ENCODE results near the gene KCNMB2.

Gene KCNMB2

DNA sequence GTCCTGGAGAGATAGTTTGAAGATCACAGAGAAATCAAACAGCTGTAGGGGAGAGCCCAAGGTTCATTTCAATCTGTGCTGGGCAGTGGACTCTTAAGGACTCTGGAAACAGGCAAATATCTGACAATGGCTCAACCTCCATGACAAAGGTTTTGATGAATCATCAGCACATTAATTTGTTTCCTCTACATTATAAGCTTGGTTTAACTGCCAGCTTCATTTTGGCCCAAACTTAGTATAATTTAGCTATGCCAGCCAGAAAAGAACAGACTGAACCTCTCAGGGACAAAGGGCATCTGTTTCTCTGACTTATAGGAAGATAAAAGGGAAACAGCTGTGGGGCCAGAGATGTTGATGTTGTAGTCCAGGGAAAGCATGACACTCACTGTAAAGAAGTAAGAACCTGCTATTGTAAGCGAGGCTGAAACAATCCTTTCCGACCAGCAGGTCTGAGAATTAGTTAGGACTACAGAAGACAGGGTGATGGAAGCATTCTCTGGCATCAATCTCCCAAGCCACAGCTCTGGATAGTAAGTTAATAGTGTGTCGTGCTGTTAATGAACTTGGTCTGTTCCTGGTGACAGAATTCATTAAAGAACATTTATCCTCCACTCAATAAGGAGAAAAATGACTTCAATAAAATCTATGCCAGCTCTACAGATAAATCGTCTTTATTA lies 110.1 kb downstream of the KCNMB2 start:
- DNase-seq (ENCODE audit: low read depth), result no peak

DNA sequence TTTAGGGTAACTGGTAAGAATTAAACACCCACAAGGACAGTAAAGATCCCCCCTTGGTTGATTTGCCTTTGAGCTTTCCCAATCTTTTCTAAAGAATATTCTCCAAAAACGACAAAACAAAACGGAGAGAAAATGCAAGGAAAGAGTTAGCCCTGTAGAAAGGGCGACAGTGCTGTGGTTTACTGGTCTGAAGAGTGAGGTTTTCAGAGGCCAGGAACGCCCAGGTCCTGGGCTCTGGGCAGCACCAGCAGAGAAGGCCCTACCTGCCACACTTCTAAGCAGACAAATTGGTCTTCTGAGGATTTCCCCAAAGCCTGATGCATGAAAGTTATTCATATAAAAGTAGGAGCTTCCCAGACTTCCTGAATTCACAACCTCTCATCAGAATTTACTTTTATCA lies 119.3 kb downstream of the KCNMB2 start:
- no peak for DNase-seq (ENCODE audit: low read depth)

DNA sequence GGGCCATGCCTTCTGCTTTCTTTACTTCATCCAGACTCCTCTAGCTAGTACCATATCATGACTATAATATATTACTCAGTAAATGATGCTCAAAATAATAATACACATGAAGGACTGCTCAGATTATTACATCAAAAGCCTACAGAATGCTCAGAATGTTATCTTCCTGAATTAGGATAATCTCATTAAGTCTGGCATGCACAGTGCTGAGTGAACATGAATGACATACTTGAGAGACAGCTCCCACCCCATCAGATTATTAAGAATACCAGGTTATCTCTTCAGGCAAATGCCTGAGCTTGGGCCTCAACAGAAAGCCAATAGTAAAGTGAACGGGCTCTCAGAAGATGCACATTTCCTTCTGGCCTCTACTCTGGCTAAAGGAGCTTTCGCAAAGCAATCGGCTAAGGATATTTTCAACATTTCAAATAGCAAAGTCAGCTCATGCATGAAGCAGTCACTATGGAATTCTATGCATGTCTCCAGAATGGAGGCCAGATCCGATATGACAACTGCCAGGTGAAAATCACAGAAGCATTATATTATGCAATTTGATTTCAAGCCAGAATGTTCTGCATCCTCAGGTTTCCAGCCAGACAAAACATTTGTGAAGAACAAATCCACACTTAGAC lies 122.6 kb downstream of the KCNMB2 start:
- no peak for DNase-seq (ENCODE audit: low read depth)

DNA sequence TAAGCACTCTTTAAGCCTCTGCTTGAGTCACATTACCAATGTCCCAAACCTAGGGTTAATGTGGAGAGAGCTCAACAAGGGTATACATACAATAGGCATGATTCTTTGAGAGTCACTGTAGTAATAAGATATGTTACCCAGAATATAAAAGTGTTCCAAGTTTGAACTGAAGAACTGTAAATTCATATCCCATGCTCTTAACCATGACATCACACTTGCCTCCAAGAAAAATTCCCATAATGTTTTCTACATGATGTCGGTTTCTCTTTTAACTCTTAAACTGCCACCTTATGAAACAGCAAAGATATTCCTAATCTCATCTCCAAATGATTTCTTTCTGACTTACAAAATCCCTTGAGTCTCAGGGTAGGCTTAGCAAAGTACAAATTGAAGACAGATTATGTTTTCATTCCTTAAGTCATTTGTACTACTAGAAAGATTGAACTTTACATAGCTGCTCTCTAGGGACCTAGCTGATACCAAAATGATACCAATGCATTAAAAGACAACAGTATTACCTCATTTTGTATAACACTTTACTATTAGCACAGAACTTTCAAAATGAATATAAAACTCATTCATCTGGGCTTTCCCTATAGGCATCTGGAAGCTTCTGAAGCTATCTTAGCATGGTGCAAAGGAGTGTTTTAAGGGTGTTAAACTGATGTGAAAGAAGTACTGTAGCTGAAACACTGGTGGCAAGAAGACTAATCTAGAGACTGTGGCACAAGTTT lies 127.1 kb downstream of the KCNMB2 start:
- no peak for DNase-seq (ENCODE audit: low read depth)

DNA sequence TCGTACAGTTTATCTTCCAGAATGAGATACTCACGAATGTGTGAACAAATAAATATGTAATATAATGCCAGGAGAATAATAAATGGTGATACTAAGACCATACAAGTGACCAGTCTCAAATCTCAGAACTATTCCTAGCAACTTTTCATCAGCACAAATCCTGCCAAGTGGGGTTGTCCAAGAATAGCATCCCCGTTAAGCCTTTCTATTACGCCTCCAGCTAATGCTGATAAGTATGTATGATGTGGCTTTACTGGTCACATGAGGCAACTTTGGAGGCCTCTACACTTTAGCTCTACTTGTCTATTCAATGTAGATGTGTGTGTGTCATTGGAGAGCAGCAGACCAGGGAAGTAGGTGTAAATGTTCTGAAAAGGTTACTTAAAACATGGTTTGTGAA lies 129.5 kb downstream of the KCNMB2 start:
- DNase-seq (ENCODE audit: low read depth), result no peak

DNA sequence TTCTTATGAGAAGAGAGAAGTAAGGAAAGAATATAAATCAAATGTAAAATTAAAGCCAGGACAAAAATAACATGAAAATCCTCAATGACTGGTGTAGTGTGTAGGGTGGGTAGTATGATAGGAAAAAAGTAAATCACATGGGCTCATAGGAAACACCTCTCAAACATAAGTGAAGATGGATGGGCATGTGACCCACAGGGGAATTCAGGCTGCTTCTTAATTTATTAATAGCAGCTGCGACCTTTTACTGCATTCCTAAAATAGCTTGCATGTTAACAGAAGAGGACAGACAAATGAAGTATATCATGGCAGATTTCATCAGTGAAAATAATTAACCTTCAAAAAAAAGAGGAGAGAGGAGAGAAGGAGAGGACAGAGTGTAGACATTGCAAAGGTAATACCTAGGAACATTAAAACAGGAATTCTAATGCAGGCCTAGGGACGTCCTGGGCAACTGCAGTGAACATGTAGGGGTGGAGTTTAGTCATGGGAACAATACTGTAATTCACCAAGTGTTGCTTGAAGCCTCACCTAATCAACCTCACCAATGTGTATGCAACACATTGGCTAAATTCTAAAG lies 132.9 kb downstream of the KCNMB2 start:
- DNase-seq (ENCODE audit: low read depth), result no peak

DNA sequence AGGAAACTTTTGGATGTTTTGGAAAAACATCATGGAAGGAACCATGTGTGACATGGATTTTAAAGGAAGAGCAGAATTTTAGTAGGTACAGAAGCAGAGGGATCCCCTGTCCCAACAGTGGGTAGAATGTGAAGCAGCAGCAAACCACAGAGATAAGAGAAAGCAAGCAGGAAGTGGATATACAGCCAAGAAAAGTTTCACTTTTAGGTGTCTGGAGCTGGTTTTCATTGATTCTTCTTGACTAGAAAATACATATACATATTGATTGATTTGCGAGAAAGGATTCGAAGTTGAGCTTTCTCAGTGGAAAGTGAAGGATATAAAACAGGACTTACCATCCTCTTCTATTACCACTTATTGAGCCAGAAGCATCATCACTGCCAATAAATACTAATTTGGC lies 133.5 kb downstream of the KCNMB2 start:
- DNase-seq (ENCODE audit: low read depth), result no peak

DNA sequence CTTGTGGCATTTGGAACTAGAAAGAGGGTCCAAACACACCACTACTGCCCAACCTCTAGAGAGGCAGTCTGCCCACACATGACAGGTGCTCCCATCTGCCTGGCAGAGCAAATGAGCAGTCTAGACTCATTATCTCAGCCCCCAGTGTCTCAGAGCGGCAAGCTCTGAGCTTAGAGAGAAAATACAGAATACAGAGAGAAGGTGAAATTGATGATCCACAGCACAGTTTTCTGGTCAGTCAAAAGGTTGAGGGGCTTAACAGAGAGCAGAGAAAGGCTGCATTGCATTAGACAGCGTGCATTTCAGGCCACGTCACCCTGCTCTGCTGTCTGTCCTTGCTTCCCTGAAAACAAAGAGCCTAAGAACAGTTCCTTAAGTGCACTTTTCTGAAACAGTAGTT lies 135.1 kb downstream of the KCNMB2 start:
- DNase-seq (ENCODE audit: low read depth), result no peak

DNA sequence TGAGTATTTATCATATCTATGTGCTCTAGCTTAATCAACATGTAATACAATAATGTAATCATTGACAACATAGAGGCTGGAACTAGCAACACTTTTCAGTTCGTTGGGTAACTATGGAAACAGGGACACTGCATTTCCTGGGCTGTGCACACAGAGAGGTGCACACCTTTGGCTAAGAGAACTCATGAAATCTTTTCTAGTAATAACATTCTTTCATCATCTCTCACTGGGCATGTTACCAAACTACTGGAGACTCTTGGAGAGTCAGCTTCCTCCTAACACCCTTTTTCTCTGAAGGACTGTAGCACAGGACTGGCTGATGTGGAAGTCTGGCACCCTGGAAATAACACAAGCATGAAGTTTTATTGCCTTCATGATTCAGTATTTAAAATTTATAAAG lies 135.6 kb downstream of the KCNMB2 start:
- DNase-seq (ENCODE audit: low read depth), result peak; percentile 4

DNA sequence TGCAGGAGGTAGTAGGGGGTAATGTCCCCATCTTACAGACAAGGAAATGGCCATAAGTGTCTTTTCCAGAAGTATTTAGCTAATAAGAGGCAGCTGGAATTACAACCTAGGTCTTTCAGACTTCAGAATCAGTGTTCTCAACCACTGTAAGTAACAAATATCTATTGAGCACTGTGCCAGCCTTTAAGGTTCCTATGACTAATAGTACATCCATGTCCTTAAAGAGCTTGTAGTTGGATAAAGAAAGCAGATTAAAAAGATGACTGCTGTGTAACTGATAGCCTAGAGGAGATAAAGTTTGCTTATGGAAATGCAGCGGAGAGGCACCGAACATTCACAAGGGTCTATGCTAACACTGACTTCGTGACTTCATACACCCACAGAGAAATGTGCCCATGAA lies 136.0 kb downstream of the KCNMB2 start:
- DNase-seq (ENCODE audit: low read depth), result no peak

DNA sequence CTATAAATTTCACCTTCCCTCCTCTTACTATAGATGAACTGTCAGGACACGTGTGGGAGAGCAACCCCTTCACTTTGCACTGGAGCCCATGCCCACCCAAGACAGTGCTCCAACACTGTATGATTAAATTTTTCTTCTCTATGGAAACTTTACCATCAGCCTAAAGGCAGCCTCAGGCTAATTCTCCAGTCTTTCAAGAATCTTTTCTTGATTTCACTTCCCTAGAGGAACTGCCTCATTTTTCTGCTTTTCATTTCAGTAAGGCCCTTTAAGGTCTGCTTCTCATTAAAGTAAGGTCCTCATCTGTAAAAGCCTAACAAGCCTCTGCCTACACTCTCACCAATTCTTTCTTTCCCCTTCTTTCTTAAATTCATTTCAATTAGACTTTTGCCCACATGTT lies 137.3 kb downstream of the KCNMB2 start:
- DNase-seq (ENCODE audit: low read depth), result no peak

DNA sequence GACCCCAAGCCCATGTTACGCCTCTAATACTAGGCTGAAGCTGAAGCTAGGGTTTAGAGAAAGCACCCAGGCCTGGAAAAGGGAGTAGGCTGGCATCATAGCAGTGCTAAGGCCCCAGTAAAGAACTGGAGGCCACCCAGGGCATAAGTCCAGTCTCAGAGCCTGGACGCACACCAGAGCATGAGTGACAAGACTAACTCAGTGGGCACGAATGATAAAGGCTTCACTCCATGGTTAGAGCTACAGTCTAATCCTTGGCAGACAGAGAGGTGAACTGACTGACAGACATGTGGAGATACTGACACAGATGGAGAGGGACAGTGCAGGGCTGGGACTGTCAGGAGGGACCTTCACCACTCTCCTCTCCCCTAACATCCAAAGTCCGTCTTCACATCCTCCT lies 139.8 kb downstream of the KCNMB2 start:
- no peak for DNase-seq (ENCODE audit: low read depth)

DNA sequence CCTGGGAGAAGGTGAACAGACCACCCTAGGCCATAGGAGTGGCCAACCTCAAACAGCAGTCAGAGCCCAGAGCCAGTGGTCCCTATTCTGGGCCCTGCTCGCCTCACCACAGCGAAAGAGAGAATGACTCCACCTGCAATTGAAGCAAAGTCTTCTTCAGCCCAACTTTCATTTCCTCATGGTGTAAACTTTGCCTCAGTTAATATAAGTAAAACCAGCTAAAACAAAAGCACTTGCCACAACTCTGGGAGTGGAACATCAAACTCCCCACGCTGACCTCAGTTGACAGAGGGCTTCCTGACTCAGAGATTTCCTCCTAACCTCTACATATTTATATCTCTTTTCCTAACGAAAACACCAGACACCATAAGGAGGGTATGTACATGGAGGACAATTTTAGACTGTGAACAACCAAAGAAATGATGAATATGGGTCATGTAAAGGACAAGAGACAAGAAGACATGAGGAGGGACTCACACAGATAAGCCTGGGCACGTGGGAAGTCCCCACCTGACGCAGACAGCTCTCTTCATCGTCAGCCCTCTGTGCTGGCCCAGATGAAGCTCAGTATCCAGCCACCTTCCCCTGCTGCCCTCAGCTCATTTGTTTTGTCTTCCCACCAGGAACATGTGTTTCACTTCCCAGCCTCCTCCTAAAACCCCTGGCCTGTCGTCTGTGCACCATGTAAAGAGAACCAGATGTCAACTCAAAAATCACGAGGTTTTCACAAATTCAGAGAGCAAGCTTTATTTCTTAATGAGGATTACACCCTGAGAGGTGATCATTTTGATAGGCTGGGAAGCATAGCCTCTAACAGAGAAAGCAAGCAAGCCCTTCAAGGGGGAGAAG lies 140.9 kb downstream of the KCNMB2 start:
- no peak for DNase-seq (ENCODE audit: low read depth)

DNA sequence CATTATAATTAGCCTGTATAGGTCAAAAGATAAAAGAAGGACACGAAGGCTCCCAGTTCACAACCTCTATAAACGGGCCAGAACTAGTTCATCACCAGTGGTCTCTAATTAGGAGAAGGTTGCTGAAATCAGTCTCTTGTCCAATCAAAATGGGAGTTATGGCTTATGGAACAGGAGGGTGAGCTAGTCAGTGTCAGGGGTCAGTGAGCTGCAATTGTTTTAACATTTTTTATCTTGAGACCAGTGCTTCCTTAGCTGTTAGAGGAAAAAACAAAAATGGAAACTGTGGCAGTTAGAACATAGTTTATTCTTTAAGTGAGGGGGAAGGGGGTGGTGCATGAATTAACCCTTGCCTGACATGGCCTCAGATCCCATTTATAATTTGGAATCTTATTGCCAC lies 141.7 kb downstream of the KCNMB2 start:
- no peak for DNase-seq (ENCODE audit: low read depth)

DNA sequence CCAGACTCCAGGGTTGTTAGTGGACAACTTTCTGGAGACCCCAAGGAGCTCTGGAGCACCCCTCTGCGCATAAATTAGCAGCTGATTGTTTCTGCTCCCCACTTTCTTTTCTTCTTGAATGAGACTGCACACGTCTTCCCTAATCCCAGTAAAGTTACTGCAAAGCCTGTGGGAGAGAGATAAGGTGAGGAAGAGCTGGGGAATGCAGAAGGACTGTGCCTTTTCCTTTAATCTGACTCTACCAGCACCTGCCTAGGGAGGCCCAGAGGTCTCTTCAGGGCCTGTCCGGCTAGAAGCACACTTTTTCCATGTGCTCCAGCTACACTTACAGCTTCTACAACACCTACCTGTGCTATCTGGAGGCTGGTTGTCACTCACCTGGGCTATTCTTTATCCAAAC lies 143.8 kb downstream of the KCNMB2 start:
- no peak for DNase-seq (ENCODE audit: low read depth)

DNA sequence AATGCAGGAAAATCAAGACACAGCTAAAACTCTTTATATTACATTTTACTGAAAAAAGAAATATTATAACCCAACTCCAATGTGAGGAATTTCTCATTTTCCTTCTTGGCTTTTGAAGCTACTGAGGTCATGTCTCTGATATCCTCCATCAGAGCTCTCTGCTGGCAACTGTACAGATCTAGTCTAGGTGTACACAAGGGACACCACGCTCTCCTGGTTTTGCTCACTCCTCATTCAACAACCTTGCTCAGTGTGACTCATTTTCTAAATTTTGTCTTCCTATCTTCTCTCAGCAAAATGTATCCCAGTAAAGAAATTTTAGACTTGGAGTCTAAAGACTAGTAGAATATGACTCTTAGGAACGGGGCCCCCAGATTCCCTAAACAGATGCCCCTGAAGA lies 144.3 kb downstream of the KCNMB2 start:
- no peak for DNase-seq (ENCODE audit: low read depth)

DNA sequence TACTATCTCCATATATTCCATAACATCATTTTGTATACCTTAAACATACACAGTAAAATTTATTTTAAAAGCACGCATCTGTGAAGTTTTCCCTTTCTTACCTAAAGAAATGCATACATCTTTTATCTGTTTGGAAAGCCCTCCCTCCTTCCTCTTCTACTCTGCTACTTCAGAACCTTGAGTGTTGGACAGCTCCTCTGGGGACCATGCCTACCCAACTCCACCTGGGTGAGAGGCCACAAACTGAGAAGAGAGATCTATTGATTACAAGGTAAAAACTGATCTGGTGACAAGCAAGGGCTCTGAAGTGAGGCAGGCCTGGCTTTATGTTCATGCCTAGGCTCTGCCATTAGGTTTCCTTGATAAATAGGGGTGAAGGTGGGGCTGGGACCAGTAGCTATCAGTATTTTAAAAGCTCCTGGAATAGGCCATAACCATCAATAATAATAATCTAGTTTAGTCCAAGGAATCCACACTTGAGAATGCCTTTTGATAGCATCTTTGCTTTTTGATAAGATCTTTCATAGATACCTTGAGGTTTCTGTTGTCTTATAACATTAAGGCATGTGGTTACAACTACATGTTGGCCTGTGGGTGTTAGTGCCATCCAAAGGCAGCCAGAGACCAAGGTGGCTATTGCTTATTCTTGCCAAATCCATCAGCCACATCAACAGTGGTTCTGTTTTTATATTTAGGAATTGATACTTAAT lies 148.8 kb downstream of the KCNMB2 start:
- no peak for DNase-seq (ENCODE audit: low read depth)

DNA sequence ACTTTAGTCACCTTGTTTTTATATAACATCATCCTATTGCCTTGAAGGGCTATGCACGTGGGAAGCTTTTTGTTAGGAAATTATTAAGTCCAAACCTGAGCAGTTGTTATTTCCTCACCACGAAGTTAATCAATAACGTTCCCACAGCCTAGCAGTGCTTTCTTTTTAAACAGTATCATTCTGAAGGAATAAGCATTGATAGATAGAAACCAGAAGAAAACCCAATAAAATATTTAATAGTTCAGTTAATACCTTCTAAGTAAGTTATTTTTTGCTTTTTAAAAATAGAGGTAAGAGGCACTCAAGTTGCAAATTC lies 149.3 kb downstream of the KCNMB2 start:
- DNase-seq (ENCODE audit: low read depth), result no peak

DNA sequence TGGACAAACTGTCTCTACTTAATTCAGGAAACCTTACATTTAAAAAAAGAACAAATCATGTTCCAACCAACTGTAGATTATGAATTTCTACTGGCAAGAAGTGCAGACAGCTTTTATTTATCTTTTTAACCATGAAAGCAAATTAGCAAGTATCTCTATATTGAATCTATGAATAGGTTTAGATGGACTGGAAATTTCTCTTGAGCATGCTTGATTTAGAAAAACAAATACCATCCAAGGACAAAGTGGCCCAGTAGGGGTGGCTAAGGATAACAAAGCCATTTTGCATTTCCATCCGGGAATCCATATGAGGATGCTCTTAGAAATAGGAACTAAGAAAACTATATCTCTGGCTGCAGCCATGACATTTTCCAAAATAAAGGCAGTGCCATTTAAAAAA lies 150.6 kb downstream of the KCNMB2 start:
- DNase-seq (ENCODE audit: low read depth), result no peak

DNA sequence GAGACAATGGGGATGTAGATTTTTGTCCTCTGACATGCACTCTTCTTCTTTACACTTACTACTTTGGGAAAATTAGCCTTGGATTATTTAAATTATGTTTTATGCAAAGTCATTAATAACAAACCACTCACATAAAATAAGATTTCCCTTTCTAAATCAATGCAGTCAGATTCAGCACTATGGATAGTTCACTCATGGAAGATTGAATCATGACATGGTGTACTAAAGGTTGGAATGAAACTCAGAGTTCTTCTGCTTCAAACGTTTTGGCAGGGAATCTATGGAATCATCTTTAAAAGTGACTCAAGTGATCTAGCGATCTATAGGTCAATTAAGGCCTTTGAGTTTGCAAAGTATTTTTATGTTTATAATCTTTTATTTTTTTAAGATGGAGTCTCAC lies 154.3 kb downstream of the KCNMB2 start:
- DNase-seq (ENCODE audit: low read depth), result no peak

DNA sequence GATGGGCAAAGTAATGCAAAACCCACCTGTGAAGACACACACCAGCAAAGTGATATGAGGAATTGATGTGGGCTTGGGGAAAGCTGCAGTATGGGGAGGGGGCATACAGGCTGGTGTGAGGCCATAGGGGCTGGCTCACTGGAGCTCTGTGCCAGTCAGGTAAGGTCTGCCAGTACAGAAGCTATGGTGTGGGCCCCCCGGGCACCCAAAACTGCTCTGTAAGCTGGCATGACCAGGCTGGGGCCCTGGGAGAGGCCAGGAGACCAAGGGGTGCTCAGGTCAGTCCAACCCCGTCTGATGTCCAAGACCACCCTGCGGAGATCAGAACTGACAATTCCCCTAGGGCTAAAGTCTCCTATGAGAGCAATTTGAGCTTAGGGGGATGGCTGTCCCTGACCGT lies 163.1 kb downstream of the KCNMB2 start:
- no peak for DNase-seq (ENCODE audit: low read depth)

DNA sequence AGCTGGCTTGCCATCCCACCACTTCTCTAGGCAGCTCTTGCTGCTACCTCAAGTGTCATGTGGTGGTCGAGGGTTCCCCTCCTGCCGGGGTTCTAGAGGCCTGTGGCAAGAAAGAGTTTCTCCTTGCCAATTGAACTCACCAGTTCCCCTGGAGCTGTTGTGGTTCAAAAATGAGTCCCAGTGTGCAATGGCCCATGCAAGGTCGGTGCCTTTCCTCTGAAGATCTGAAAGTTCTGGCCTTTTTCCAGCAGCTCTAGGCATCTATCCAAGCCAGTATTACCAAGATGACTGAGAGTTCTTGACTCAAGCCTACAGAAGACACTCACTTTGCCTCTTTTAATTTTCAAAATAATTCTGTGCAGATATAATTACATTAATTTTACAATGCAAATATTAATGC lies 163.6 kb downstream of the KCNMB2 start:
- DNase-seq (ENCODE audit: low read depth), result peak; percentile 30

Data from fibroblast of gingiva (primary cell).